GM21786 (cell line): ENCODE results near the gene OPA1.
A peak's percentile ranks its signal among the peaks of the same experiment; 100 is the strongest.

Experiments used
- ATAC-seq: cut with Tn5 transposase; IDR thresholded peaks from one replicate; pipeline ENCODE4 v1.9.1; 2021; ENCODE audit not compliant: unreplicated experiment

Gene OPA1

GRCh38 chr3:193592841-193593667 is at the start of gene OPA1:
TSS of gene OPA1 (plus strand) at chr3:193593208. CDS start at chr3:193593378, 170 bp downstream.
- ATAC-seq, result peak; percentile 97

DNA sequence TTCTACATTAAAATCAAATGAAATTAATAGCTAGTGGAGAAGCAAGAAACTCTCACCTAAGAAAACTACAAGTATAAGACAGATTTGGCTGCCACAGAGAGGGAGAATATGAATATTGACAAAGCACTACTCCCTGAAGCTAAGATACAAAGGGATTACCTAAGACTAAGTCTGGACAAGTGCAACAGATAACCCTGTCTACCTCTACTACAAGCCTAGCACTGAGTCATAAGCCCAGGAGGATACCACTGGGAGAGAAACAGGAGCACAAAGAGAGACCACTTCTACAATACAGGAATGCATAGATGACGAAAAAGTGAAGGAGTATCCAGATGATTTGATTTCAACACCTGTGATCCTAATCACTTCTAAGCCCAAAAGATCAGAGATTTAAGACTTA is 48.7 kb upstream of the OPA1 start:
- no peak for ATAC-seq

DNA sequence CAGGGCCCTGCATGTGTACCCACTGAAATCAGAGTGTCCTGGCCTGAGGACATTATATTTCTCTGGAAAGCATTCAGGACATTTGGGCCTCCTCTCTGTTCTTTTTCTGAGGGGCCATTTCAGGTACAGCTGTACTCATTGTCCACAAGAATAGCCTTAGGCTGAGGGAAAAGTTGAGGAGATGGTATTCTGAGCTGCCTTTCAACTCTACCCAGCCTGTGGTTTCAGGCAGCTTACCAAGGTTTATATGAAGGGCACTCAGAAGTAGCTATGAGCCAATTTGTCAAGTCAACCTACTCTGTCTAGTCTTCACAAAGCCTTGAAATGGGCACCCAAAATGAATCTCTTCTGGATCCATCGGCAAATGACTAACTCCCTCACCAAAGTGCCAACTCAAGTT is 47.7 kb upstream of the OPA1 start:
- ATAC-seq, result no peak

DNA sequence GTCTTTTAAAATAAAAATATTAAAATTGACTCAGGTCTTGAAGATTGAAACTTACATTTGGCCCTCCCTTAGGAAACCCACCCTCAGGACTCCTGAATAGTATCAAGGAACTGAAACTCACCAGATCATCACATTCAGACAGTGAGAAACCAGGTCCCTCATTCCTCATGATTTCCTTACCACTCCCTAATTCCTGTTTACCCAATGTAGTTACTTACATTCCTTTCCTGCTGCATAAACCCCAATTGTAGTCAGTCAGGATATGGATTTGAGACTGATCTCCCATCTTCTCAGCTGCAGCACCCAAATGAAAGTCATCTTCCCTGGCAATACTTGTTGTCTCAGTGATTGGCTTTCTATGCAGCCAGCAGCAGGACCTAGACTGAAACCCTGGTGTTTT is 46.9 kb upstream of the OPA1 start:
- no peak for ATAC-seq

GRCh38 chr3:193548406-193548805 is 44.6 kb upstream of the OPA1 start:
- no peak for ATAC-seq

DNA sequence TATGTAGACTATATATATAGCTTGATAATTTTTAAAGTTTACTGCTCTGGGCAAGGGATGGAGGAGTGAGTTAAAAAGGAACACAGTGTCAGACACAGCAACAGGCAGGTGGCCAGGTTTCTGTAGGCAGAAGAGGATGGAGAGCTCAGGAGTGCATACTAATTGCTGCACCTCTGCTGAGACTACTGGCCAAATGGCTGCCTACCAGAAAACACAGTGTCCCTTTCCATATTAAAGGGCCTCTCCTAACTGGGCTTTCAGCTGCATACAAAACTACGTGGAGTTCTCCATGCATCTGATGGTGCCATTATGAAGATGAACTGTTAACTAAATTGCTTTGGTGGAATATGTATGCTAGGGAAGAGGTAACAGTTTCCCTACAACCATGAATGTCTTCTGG is 40.1 kb upstream of the OPA1 start:
- ATAC-seq, result no peak

- ATAC-seq, result no peak
These were observed 39.4 kb upstream of the OPA1 start for GRCh38 chr3:193553586-193553985.

DNA sequence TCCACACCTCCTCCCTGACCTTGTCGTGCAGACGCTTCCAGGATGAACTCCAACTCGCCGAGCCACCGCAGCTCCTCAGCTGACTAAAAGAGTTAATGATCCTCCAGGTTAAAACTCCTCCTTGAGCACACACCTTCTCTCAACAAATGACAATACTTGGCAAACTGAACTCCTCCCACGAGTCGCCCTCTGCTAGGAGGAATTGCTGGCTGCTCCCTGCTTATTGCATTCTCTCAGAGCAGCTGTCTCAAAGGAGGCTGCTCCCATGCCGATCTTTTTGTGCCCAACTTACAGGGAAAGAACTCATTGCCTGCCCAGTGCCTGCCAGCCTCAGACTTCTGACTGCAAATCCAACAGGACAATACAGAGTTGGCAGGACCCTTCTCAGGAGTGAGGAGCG is 38.2 kb upstream of the OPA1 start, which contains the start of gene ATP13A4:
Gene ATP13A4 (minus strand): TSS at position 85 of the 400 bp plus-strand sequence. CDS start 96 bp downstream, outside the sequence.
- no peak for ATAC-seq

DNA sequence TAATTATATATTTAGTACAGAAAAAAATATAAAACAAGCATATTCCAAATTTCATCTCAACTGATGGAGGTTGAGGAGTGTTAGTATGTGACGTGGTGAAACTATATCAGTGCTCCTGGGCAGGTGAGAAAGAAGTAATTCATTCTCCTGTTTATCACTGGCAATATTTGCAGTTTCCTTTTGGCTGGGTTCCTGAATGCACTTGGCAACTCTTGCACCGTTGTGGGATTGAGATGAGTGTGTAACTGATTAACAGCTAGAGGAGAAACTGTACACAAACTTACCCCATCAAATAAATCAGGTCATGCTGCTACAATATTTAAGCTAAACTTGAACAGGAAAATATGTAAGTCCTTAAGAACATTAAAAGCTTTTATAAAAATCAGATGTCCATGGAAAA is 36.2 kb upstream of the OPA1 start:
- no peak for ATAC-seq

DNA sequence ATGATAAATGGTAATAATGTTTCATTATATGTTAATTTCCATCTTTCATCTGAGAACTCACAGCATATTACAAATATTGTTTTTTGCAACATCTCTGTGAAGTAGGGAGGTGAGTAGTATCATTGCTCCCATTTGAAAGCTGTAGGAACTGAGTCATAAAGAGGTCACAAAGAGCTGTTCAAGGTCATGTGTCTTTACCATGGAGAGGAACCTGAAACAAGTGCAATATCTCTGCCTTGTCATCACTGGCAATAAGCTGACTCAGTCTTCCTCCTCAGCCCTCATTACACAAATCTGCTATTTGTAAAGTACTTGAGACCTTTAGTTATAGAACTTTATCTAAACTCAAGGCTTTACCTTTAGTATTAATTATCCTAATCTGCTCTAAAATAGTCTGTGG is 33.9 kb upstream of the OPA1 start:
- no peak for ATAC-seq

GRCh38 chr3:193560091-193560490 is 32.9 kb upstream of the OPA1 start:
- no peak for ATAC-seq

GRCh38 chr3:193560870-193561269 is 32.1 kb upstream of the OPA1 start:
- ATAC-seq, result no peak

- ATAC-seq, result no peak
These were observed 29.6 kb upstream of the OPA1 start for GRCh38 chr3:193563426-193563825.

DNA sequence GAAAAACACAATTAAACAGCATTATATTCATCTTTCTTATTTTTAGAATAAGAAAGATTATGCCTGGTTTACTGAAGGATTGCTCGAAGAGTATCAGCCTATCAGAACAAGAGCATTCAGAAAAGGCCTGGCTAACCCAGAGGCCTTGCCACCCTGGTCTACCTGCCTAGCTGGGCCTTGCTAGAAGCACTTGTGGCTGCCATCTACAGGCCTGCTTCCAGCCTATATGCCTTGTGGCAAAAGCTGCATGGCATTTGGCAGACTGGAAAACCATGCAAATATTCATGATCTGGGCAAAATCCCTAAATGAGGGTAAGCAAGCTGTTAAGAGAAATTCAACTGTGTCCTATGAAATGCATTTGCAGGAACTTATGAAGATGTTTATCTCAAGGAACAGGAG is 29.0 kb upstream of the OPA1 start:
- no peak for ATAC-seq

DNA sequence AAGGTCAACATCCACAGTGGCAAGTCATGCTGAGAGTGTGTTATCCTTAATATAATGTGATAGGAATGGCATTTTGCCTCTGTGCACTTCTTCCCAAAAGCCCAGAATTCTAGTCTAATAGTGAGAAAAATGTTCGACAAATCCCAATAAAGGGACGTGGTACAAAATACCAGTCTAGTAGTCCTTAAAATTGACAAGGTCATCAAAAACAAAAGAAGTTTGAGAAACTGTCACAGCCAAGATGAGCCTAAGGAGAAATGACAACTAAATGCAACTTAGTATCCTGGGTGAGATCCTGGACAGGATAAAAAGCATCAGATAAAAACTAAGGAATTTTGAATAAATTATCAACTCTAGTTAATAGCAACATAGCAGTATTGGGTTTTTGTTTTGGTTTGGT is 23.9 kb upstream of the OPA1 start:
- no peak for ATAC-seq

- ATAC-seq, result peak; percentile 89
These were observed 20.5 kb upstream of the OPA1 start for GRCh38 chr3:193572426-193572908.

- ATAC-seq, result no peak
These were observed 19.4 kb upstream of the OPA1 start for GRCh38 chr3:193573403-193574191.

DNA sequence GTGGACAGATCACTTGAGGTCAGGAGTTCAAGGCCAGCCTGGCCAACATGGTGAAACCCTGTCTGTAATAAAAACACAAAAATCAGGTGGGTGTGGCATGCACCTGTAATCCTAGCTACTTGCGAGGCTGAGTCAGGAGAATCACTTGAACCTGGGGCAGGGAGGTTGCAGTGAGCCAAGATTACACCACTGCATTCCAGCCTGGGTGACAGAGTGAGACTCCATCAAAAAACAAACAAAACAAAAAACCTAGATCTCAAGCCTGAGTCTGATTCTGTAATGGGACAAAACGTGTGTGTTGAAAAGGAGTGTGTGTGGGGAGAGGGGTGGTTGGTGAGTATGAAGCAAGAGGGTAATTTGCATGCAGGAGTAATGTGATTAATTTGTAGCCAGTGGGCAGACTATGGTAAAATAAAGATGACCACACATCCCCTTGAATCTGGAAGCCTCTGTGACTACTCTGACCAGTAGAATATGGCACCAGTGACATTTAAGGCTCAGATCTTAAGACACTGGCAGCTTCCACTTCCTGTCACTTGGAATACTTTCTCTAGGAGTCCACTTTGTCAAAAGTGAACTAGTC is 18.4 kb upstream of the OPA1 start:
- no peak for ATAC-seq

- no peak for ATAC-seq
These were observed 7.5 kb upstream of the OPA1 start for GRCh38 chr3:193585530-193585929.

DNA sequence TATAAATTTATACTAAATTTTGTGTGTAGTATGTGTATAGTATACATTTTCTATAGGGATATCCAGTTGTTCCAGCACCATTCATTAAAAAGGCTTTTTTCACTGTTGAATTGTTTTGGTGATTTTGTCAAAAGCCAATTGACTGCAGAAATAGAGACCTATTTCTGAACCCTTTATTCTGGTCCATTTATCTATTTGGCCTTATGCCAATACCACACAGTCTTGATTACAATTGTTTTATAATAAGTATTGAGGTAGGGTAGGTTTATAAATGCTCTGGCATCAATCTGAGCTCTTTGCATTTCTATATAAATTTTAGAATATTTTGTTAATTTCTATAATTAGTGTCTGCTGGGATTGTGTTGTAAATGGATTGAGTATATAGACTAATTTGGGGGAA is 6.5 kb upstream of the OPA1 start:
- no peak for ATAC-seq

DNA sequence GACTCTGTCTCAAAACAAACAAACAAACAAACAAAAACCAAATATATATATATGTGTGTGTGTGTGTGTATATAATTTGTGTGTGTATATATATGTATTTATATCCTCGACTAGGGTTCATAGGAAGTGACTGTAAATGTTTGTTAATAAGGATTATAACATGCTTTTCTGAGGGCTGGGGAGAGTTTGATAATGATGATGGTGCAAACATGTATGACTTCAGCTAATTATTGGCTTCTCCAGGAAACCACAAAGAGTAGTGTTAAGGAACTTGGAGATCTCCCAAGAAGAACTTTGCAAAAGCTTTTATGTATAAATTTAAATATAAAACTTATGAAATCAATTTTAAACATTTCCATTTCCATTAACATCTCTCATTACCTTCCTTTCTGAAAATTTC is 3.9 kb upstream of the OPA1 start:
- no peak for ATAC-seq

DNA sequence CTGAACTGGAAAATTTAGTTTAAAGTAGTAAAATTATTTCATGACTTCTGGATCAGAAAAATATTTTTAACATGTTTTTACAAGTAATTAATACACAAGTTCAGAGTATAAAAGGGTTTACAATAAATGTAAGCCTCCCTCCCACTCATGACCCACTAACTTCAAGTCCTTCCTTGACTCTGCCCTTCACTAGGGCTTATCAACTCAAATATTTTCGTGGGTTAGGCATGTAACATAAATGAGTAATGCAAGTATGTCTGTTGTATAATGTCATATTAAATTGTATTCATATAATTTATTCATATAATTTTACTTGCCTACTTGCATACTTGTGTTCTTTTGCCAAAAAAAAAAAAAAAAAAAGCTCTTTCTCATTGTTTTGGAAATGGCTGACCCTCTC is 3.4 kb upstream of the OPA1 start:
- ATAC-seq, result no peak
